SH-SY5Y (cell line): Measurements from ENCODE around the gene TXNRD1.

Experiments
- GATA2 ChIP-seq: IDR thresholded peaks from 2 replicates; pipeline ENCODE4 v1.6.1; 2011; ENCODE audit warnings: mild to moderate bottlenecking, low read depth, low read length
- GATA3 ChIP-seq: IDR thresholded peaks from 2 replicates; pipeline ENCODE4 v1.6.1; 2011; ENCODE audit warnings: low read depth, mild to moderate bottlenecking, low read length, moderate library complexity

DNA sequence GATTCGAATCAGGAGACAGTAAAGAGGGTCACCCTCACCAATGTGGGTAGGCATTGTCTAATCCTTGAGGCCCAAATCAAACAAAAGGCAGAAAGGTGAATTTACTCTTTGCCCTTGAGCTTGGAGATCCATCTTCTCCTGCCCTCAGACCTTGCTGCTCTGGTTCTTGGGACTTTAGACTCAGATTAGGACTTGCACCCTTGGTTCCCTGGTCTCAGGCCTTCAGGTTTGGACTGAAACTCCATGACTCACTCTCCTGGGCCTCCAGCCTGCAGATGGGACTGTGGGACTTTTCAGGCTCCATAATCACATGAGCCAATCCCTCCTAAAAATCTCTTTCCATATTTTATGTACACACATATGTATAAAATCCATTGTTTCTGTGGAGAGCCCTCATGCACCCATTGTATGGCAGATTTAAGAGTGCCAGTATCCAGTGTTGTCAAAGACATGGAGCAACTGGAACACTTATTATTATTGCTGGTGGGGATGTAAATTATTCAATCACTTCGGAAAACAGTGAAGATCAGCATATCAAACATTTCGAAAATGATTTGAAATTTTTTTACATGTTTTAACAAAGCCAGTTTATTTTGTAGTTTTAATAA lies 136.6 kb downstream of the TXNRD1 start:
- TF ChIP-seq GATA2 (no peak), GATA3 (no peak)
